Erythroblast (primary cell): ENCODE measurements around the gene BTBD2.

ENCODE experiments used
- GATA1 ChIP-seq: IDR thresholded peaks from 2 replicates; pipeline ENCODE4 v1.6.1; 2011; ENCODE audit warnings: low read depth, mild to moderate bottlenecking, control low read depth, low read length, moderate library complexity
- POLR2A ChIP-seq: IDR thresholded peaks from 2 replicates; pipeline ENCODE4 v1.6.1; 2011; ENCODE audit warnings: mild to moderate bottlenecking, low read length

DNA sequence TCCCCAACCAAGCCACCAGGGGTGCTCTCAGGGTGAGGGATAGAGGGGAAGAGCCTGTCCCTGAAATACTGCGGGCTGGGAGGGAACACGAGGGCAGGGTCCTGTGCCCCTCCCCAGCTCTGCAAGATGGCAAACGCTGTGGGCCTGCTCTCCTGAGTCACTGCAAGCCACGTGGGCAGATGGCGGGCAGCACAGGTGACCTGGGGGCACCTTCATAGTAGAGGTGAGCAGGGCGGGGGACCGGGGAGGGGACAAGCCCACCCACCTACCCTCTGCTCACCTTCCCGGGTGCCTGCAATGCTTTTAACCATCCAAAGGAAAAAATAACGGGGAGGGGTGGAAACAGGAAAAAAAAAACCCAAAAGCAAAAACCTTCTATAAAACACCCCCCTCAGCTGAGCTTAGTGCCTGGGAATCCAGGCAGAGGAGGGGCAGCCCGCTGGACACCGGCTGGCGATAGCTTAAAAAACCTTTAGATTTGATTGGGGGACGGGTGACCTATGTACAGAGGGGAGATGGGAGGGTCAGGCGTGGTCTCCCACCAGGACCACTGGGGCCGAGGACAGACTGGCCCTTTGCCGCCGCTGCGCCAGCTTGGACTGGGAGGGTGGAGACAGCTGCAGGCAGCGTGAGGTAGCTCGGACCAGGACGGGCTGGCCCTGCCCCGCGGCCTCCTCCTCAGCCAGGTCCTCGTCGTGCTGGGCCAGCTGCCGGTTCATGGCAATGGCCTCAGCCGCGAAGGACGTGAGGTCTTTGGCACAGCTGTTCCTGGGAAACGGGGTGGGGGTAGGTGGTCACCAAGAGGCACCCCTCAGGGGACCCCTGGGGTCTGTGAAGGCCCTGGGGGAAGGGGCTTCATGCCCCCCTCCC lies 23.8 kb upstream of the BTBD2 start:
- TF ChIP-seq POLR2A: no peak
- TF ChIP-seq GATA1: no peak
